ENCODE measurements around the gene SKA2. TPM values are rescaled to one million over a fixed set of nuclear protein-coding genes. Genes with fewer than 3 reads are reported as not detected.

The SKA2 gene
- total RNA-seq, 1 experiment from 2014 or later, result 65.6 TPM

- CTCF ChIA-PET, result no interaction called here
- H3K4me3 ChIP-seq, result no peak overlapping the region
- peaks cover 34% of the 10 kb centered on the region; the same call in 1 of the 2 replicates for H3K79me2 ChIP-seq (ENCODE audit: low read depth)
- H3K9me3 ChIP-seq (ENCODE audit: insufficient read depth, low read depth), result no peaks in the 10 kb centered on the region
- DNase-seq, result no peak
- no peaks in the 10 kb centered on the region for H3K27me3 ChIP-seq (ENCODE audit: insufficient read depth, low read depth)
- no peaks in the 10 kb centered on the region for H3K4me1 ChIP-seq (replicated peaks; ENCODE audit: insufficient read depth)
- H2AFZ ChIP-seq, result no peak overlapping the region
- intact Hi-C loops (cut with micrococcal nuclease; ENCODE audit: unreplicated experiment), result no loop called here
- H3F3A ChIP-seq (ENCODE audit: insufficient read depth, low read depth), result peaks cover 4% of the 10 kb centered on the region; the same call in 1 of the 2 replicates
- TF ChIP-seq CTCF (conservative IDR thresholded peaks at IDR 0.05) (no peak), EZH2 (IDR thresholded peaks at IDR 0.05; ENCODE audit: low read depth) (no peak)
- no peaks in the 10 kb centered on the region for H4K20me1 ChIP-seq (ENCODE audit: insufficient read depth)
- BruUV-seq (replicated peaks), result no TSS peak
- peaks cover 11% of the 10 kb centered on the region; the same call in 1 of the 2 replicates for H3K36me3 ChIP-seq (ENCODE audit: low read depth)
- POLR2A ChIA-PET (ENCODE audit: unreplicated experiment), result no interaction called here
- no peak overlapping the region for H3K4me2 ChIP-seq
- H3K27ac ChIP-seq, result no peak overlapping the region
- no peaks in the 10 kb centered on the region for H3K9me2 ChIP-seq (ENCODE audit: insufficient read depth)
These were observed 23.9 kb downstream of the SKA2 start for GRCh38 chr17:59131131-59131530.

DNA sequence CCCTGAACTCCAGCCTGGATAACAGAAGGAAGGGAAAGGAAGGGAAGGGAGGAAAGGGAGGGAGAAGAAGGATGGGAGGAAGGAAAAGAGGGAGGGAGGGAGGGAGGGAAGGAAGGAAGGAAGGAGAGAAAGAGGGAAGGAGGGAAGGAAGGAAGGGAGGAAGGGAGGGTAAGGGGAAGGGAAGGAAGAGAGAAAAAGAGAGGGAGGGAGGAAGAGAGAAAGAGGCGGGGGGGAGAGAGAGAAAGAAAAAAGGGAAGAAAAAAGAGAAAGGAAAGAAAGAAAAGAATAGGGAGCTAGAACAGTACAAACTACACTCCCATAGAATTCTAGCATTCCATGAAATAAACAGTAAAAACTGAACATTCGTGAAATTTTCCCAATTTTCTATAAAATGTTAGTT, 25.2 kb downstream of the SKA2 start:
- TF ChIP-seq CTCF (conservative IDR thresholded peaks at IDR 0.05) (no peak), EZH2 (IDR thresholded peaks at IDR 0.05; ENCODE audit: low read depth) (no peak)
- Histone ChIP-seq H3K36me3 (ENCODE audit: low read depth) (peaks cover 11% of the 10 kb centered on the region; the same call in 1 of the 2 replicates), H3K9me2 (ENCODE audit: insufficient read depth) (no peaks in the 10 kb centered on the region), H2AFZ (no peak overlapping the region), H3K27me3 (ENCODE audit: insufficient read depth, low read depth) (no peaks in the 10 kb centered on the region), H4K20me1 (ENCODE audit: insufficient read depth) (no peaks in the 10 kb centered on the region), H3K79me2 (ENCODE audit: low read depth) (peaks cover 30% of the 10 kb centered on the region; the same call in 1 of the 2 replicates), H3K4me1 (replicated peaks; ENCODE audit: insufficient read depth) (no peaks in the 10 kb centered on the region), H3F3A (ENCODE audit: insufficient read depth, low read depth) (peaks cover 4% of the 10 kb centered on the region; the same call in 1 of the 2 replicates), H3K4me2 (no peak overlapping the region), H3K4me3 (no peak overlapping the region), H3K9me3 (ENCODE audit: insufficient read depth, low read depth) (no peaks in the 10 kb centered on the region), H3K27ac (no peak overlapping the region)
- DNase-seq, result no peak
- POLR2A ChIA-PET (ENCODE audit: unreplicated experiment), result no interaction called here
- no TSS peak for BruUV-seq (replicated peaks)
- intact Hi-C loops (cut with micrococcal nuclease; ENCODE audit: unreplicated experiment), result no loop called here
- CTCF ChIA-PET, result no interaction called here

GRCh38 chr17:59126809-59127417, 28.1 kb downstream of the SKA2 start:
- ChIA-PET CTCF (no interaction called here), POLR2A (ENCODE audit: unreplicated experiment) (no interaction called here)
- H3K4me3 ChIP-seq, result no peak overlapping the region
- H3K9me3 ChIP-seq (ENCODE audit: insufficient read depth, low read depth), result no peaks in the 10 kb centered on the region
- H2AFZ ChIP-seq, result no peak overlapping the region
- H3K9me2 ChIP-seq (ENCODE audit: insufficient read depth), result no peaks in the 10 kb centered on the region
- H3F3A ChIP-seq (ENCODE audit: insufficient read depth, low read depth), result no peaks in the 10 kb centered on the region; the same call in 1 of the 2 replicates
- H3K79me2 ChIP-seq (ENCODE audit: low read depth), result 0 out of 2 replicates have a peak, but pooled peaks cover 9% of the 10 kb centered on the region
- no peak overlapping the region for H3K4me2 ChIP-seq
- no peaks in the 10 kb centered on the region for H4K20me1 ChIP-seq (ENCODE audit: insufficient read depth)
- H3K27me3 ChIP-seq (ENCODE audit: insufficient read depth, low read depth), result no peaks in the 10 kb centered on the region
- peaks cover 11% of the 10 kb centered on the region; the same call in 1 of the 2 replicates for H3K36me3 ChIP-seq (ENCODE audit: low read depth)
- BruUV-seq (replicated peaks), result no TSS peak
- intact Hi-C loops (cut with micrococcal nuclease; ENCODE audit: unreplicated experiment), result no loop called here
- no peak overlapping the region for H3K27ac ChIP-seq
- DNase-seq, result no peak
- TF ChIP-seq EZH2 (IDR thresholded peaks at IDR 0.05; ENCODE audit: low read depth), result no peak
- TF ChIP-seq CTCF (conservative IDR thresholded peaks at IDR 0.05), result no peak
- H3K4me1 ChIP-seq (replicated peaks; ENCODE audit: insufficient read depth), result no peaks in the 10 kb centered on the region
